Right lobe of liver (tissue), 6 donors: Measurements from ENCODE around the gene RBSN. TPM values are rescaled to one million over a fixed set of nuclear protein-coding genes. Genes with fewer than 3 reads are reported as not detected.

Source experiments
- ATAC-seq, 4 donors: fragments of 200-7000 bp; cut with Tn5 transposase; one replicate each; pipeline ENCODE4 v1.9.1; 2020; ENCODE audit warnings: mild to moderate bottlenecking in 4 of 4, moderate library complexity in 4 of 4
- DNase-seq, 3 donors: peaks; one replicate each; pipeline ENCODE4 v3.0.0-alpha.2; 2020
- H3K27ac ChIP-seq, 3 donors: fragments of 200-600 bp; one replicate each; pipeline ENCODE4 v1.8.0; 2022
- H3K27me3 ChIP-seq, 2 donors: fragments of 200-600 bp; one replicate each; pipeline ENCODE4 v1.8.0; 2022
- H3K36me3 ChIP-seq, 4 donors: fragments of 200-600 bp; sonication (generic) in 1 of 4; one replicate each; pipeline versions ENCODE4 v1.5.1 to v1.8.0; 2017 to 2022; ENCODE audit warnings: control low read depth in 1 of 4
- H3K4me1 ChIP-seq, 4 donors: fragments of 200-600 bp; sonication (generic) in 1 of 4; one replicate each; pipeline versions ENCODE4 v1.5.1 to v1.8.0; 2017 to 2022; ENCODE audit warnings: control low read depth in 1 of 4
- H3K4me3 ChIP-seq, 3 donors: fragments of 200-600 bp; one replicate each; pipeline ENCODE4 v1.8.0; 2022
- H3K9me3 ChIP-seq, 4 donors: fragments of 200-600 bp; sonication (generic) in 1 of 4; one replicate each; pipeline versions ENCODE4 v1.5.1 to v1.8.0; 2017 to 2022; ENCODE audit warnings: control low read depth in 1 of 4
- POLR2A ChIP-seq: fragments of 450-650 bp; IDR thresholded peaks from one replicate; pipeline ENCODE4 v1.6.1; 2017; ENCODE audit warnings: antibody characterized with exemption, mild to moderate bottlenecking
- WGBS: methylation state at CpG from one replicate; pipeline ENCODE4 v1.1.6; 2018; ENCODE audit warnings: low coverage, low lambda C conversion rate; ENCODE audit not compliant: insufficient coverage; ENCODE audit errors: missing lambda C conversion rate; 5-methylcytosine and 5-hydroxymethylcytosine counted together
- intact Hi-C, 2 donors: fragments of 100-400 bp; cut with DNase I; formaldehyde crosslinking; loops; one replicate each; pipeline versions ENCODE4 v1.11.2 to v1.14.1; 2022
- total RNA-seq, 6 experiments: library from RNA; depleted of rRNA in 2 of 6; stranded (reverse); fragments of >200 nt in 2 of 6; fragmentation: NEBNext Ultra II Directional in 3 of 6; extraction: Animal tissue kit (Norgen Biotek cat#: 25700) in 3 of 6; gene quantifications; one replicate each; pipeline versions ENCODE4 v1.1.0 to v1.2.4, GENCODE V29; 2016 to 2023
- TF ChIP-seq, protein P1 (sequence below), 4 donors: fragments of 200-600 bp in 3 of 4; fragments of 450-650 bp in 1 of 4; IDR thresholded peaks; one replicate each; pipeline versions ENCODE4 v1.5.1 to v1.8.0; 2016 to 2022; ENCODE audit warnings: antibody characterized with exemption in 4 of 4, mild to moderate bottlenecking in 2 of 4
- donor health status: DM: no; HTN: yes; CAD: no.
- donor health status: DM: no; HTN: no; CAD: no.
- donor health status: DM: no; HTN: no; CAD: no.
- donor health status: DM: no; HTN: yes; CAD: no.
- donor health status: DM: no; HTN: yes; CAD: no.

Gene RBSN
- total RNA-seq, 6 experiments from 2014 or later, result 10.5 to 13.9 (median 11.5) TPM

DNA sequence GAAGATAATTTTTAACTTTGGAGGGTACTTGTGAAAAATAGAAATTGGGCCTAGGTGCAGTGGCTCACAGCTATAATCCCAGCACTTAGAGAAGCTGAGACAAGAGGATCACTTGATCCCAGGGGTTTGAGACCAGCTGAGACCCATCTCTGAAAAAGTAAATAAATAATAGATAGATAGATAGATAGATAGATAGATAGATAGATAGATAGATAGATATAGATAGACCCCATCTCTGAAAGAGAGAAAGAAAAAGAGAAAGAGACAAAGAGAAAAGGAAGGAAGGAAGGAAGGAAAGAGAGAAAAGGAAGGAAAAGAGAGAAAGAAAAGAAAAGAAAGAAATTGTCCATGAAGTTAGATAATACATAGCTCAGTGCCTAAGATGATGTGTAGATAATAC is 69.3 kb downstream of the RBSN start:
- Histone ChIP-seq H3K27ac (no peak overlapping the region), H3K27me3 (no peaks in the 10 kb centered on the region), H3K9me3 (no peaks in the 10 kb centered on the region), H3K4me1 (no peaks in the 10 kb centered on the region), H3K36me3 (peaks cover 0 to 51% (median 13%) of the 10 kb centered on the region in 4 donors), H3K4me3 (no peak overlapping the region)
- intact Hi-C loops, result loop anchor here in 1 of 2 donors (10.0 kb wide), 1 partner anchor 105 kb away; no protein-coding TSS in a partner anchor
- DNase-seq (no peak), ATAC-seq (no peak)
- no peak for TF ChIP-seq POLR2A
- TF ChIP-seq, protein P1, sequence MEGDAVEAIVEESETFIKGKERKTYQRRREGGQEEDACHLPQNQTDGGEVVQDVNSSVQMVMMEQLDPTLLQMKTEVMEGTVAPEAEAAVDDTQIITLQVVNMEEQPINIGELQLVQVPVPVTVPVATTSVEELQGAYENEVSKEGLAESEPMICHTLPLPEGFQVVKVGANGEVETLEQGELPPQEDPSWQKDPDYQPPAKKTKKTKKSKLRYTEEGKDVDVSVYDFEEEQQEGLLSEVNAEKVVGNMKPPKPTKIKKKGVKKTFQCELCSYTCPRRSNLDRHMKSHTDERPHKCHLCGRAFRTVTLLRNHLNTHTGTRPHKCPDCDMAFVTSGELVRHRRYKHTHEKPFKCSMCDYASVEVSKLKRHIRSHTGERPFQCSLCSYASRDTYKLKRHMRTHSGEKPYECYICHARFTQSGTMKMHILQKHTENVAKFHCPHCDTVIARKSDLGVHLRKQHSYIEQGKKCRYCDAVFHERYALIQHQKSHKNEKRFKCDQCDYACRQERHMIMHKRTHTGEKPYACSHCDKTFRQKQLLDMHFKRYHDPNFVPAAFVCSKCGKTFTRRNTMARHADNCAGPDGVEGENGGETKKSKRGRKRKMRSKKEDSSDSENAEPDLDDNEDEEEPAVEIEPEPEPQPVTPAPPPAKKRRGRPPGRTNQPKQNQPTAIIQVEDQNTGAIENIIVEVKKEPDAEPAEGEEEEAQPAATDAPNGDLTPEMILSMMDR (IDR thresholded peaks at IDR 0.05), result no peak

DNA sequence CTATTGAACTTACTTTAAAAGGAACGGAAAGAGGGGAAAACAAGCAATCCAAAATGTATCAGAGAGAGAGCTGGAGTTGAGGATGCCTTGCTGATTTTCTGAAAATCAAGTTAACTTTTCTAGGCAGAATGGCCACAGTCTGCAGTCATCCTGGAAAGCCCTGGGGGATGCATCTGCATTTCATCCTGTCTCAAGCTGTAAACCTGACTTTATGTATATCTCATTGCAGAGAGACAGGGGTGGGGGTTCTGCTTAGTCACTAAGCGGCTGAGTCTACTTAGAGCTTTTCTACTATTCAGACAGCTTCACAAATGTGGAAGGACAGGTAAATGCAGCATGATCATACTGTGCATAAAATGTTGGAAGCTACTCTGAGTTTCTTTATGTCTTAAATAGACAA is 75.2 kb downstream of the RBSN start:
- intact Hi-C loops, result no loop called here
- DNase-seq (no peak), ATAC-seq (no peak)
- Histone ChIP-seq H3K9me3 (no peaks in the 10 kb centered on the region), H3K36me3 (peaks cover 0 to 67% (median 24%) of the 10 kb centered on the region in 4 donors), H3K4me1 (no peaks in the 10 kb centered on the region), H3K27ac (no peak overlapping the region), H3K4me3 (no peak overlapping the region), H3K27me3 (no peaks in the 10 kb centered on the region)
- no peak for TF ChIP-seq POLR2A
- TF ChIP-seq, protein P1 (IDR thresholded peaks at IDR 0.05), result no peak
- WGBS, result 90% methylated on average over 2 of the region's 2 CpGs

DNA sequence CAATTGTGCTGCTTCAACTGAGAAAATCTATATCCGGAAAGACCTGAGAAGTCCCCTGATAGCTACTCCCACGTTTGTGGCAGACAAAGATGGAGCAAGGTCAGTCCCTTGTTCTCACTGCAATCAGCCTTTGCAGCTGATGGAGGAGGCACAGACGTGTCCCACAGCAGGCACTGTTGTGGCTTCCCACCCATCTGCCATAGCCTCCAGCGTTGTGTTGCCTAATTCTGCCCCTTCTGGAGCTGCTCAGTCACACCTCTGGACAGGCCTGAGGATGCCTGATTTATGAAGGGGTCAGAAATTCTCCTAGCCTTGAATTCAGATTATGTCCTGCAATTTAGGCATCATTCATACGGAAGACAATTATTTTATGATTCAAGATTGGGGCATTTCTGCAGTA is 75.7 kb downstream of the RBSN start:
- no peak overlapping the region for H3K4me3 ChIP-seq
- ATAC-seq, result no peak
- peaks cover 0 to 64% (median 24%) of the 10 kb centered on the region in 4 donors for H3K36me3 ChIP-seq
- H3K9me3 ChIP-seq, result no peaks in the 10 kb centered on the region
- no peaks in the 10 kb centered on the region for H3K4me1 ChIP-seq
- H3K27ac ChIP-seq, result no peak overlapping the region
- 72% methylated on average over 4 of the region's 5 CpGs for WGBS
- TF ChIP-seq, protein P1 (IDR thresholded peaks at IDR 0.05), result no peak
- TF ChIP-seq POLR2A, result no peak
- no peaks in the 10 kb centered on the region for H3K27me3 ChIP-seq
- intact Hi-C loops, result no loop called here
- no peak for DNase-seq

Other genes starting within 250 kb of the RBSN start
- gene NR2C2, start 151.6 kb downstream of the RBSN start, total RNA-seq, result 10 to 100 TPM; 10.8 to 18.6 (median 12.2) TPM
- 10 to 100 TPM; 36.8 to 53.6 (median 48.0) TPM for gene MRPS25, start 33.8 kb downstream of the RBSN start, total RNA-seq
- 10 to 100 TPM; 20.1 to 32.8 (median 23.1) TPM for gene CAPN7, start 107.1 kb upstream of the RBSN start, total RNA-seq
- 10 to 100 TPM in 4 of 6 experiments, 1 to 10 TPM in 2; 8.9 to 19.2 (median 13.8) TPM for gene SH3BP5, start 233.4 kb upstream of the RBSN start, total RNA-seq